Muscle of leg (tissue), 11 donors: Measurements from ENCODE around the gene SPCS3. TPM values are rescaled to one million over a fixed set of nuclear protein-coding genes. Genes with fewer than 3 reads are reported as not detected.
A peak's percentile ranks its signal among the peaks of the same experiment; 100 is the strongest.
"Not testable (repeated sequence)": the region's sequence is repeated elsewhere in the genome, so short reads cannot be mapped to it uniquely, and the experiment has no call there.

Experiments
- DNase-seq: peaks from one replicate; pipeline ENCODE4 v3.0.0; 2013
- H3K27ac ChIP-seq: one replicate; pipeline ENCODE4 v1.5.1; 2013; ENCODE audit warnings: mild to moderate bottlenecking, low read length, control low read depth
- H3K27me3 ChIP-seq: one replicate; pipeline ENCODE4 v1.6.1; 2013; ENCODE audit warnings: low read length; ENCODE audit not compliant: control insufficient read depth, insufficient read depth
- H3K36me3 ChIP-seq: one replicate; pipeline ENCODE4 v1.6.1; 2013; ENCODE audit warnings: low read length; ENCODE audit not compliant: control insufficient read depth, insufficient read depth
- H3K4me1 ChIP-seq: one replicate; pipeline ENCODE4 v1.6.1; 2013; ENCODE audit warnings: low read length; ENCODE audit not compliant: control insufficient read depth, insufficient read depth
- H3K4me3 ChIP-seq: one replicate; pipeline ENCODE4 v1.5.1; 2013; ENCODE audit warnings: low read length, control low read depth
- H3K9me3 ChIP-seq: replicated peaks from 2 replicates; pipeline ENCODE4 v1.6.1; 2013; ENCODE audit warnings: low read depth, low read length; ENCODE audit not compliant: control insufficient read depth
- WGBS: methylation state at CpG from one replicate; pipeline ENCODE4 v1.1.5; 2013; ENCODE audit warnings: missing lambda C conversion rate; ENCODE audit not compliant: insufficient coverage; 5-methylcytosine and 5-hydroxymethylcytosine counted together
- polyA plus RNA-seq, 8 donors: library from polyadenylated mRNA; unstranded; fragments of 120-200 nt; gene quantifications; one replicate each; pipeline versions ENCODE4 v1.2.1 to v1.2.3, GENCODE V29; 2013; ENCODE audit warnings: inconsistent platforms in 1 of 8, low replicate concordance in 1 of 8; ENCODE audit not compliant: insufficient read length in 8 of 8, insufficient read depth in 1 of 8
- total RNA-seq: library from RNA; stranded (reverse); fragments of 120-200 nt; gene quantifications from one replicate; pipeline ENCODE4 v1.2.4, GENCODE V29; 2013

SPCS3 gene
- total and polyA plus RNA-seq, 9 donors: 43.0 to 70.4 (median 55.6) TPM

GRCh38 chr4:176320340-176320975, 692 bp downstream of the SPCS3 start:
- no peaks in the 10 kb centered on the region for H3K27me3 ChIP-seq
- peak overlapping the region; percentile 90 for H3K4me3 ChIP-seq
- H3K9me3 ChIP-seq: no peaks in the 10 kb centered on the region
- H3K4me1 ChIP-seq: no peaks in the 10 kb centered on the region
- peak; percentile 95 for DNase-seq
- peak overlapping the region; percentile 97 for H3K27ac ChIP-seq
- WGBS: under 1% methylated on average over 41 of the region's 44 CpGs
- no peaks in the 10 kb centered on the region for H3K36me3 ChIP-seq

- Histone ChIP-seq H3K27ac (peak overlapping the region; percentile 97), H3K4me1 (no peaks in the 10 kb centered on the region), H3K36me3 (no peaks in the 10 kb centered on the region), H3K27me3 (no peaks in the 10 kb centered on the region), H3K4me3 (peak overlapping the region; percentile 90), H3K9me3 (no peaks in the 10 kb centered on the region)
- 0% methylated on average over 2 of the region's 6 CpGs for WGBS
- no peak for DNase-seq
Observed at GRCh38 chr4:176320976-176321361, 1.2 kb downstream of the SPCS3 start.

GRCh38 chr4:176321589-176321988, 1.8 kb downstream of the SPCS3 start:
- Histone ChIP-seq H3K27ac (peak overlapping the region; percentile 97), H3K9me3 (no peaks in the 10 kb centered on the region), H3K4me3 (no peak overlapping the region), H3K36me3 (no peaks in the 10 kb centered on the region), H3K27me3 (no peaks in the 10 kb centered on the region), H3K4me1 (no peaks in the 10 kb centered on the region)
- DNase-seq: no peak
- WGBS: no CpG with 5 or more reads among the region's 5 CpGs

- WGBS: no CpG with 5 or more reads among the region's 3 CpGs
- H3K4me3 ChIP-seq: no peak overlapping the region
- no peaks in the 10 kb centered on the region for H3K36me3 ChIP-seq
- no peak overlapping the region for H3K27ac ChIP-seq
- no peaks in the 10 kb centered on the region for H3K9me3 ChIP-seq
- no peaks in the 10 kb centered on the region for H3K27me3 ChIP-seq
- DNase-seq: no peak
- no peaks in the 10 kb centered on the region for H3K4me1 ChIP-seq
Observed at GRCh38 chr4:176323511-176324160, 3.9 kb downstream of the SPCS3 start.

- H3K4me3 ChIP-seq, H3K27ac ChIP-seq, H3K9me3 ChIP-seq, H3K27me3 ChIP-seq, DNase-seq, H3K36me3 ChIP-seq, H3K4me1 ChIP-seq: not testable (repeated sequence)
- WGBS: 92% methylated on average over 5 of the region's 8 CpGs
Observed at GRCh38 chr4:176324876-176325275, 5.1 kb downstream of the SPCS3 start.

- Histone ChIP-seq H3K9me3 (no peaks in the 10 kb centered on the region), H3K27ac (no peak overlapping the region)
- 60% methylated on average over 1 of the region's 3 CpGs for WGBS
Observed at GRCh38 chr4:176333076-176333475, 13.3 kb downstream of the SPCS3 start.

GRCh38 chr4:176334066-176334465, 14.3 kb downstream of the SPCS3 start:
- Histone ChIP-seq H3K4me3 (no peak overlapping the region), H3K27me3 (no peaks in the 10 kb centered on the region)
- WGBS: 86% methylated on average over 1 of the region's 5 CpGs

More at GRCh38 chr4:176333076-176333475, 13.3 kb downstream of the SPCS3 start:
- no peak overlapping the region for H3K4me3 ChIP-seq
- H3K36me3 ChIP-seq: no peaks in the 10 kb centered on the region
- no peak for DNase-seq
- no peaks in the 10 kb centered on the region for H3K27me3 ChIP-seq
- no peaks in the 10 kb centered on the region for H3K4me1 ChIP-seq

GRCh38 chr4:176335421-176335820, 15.7 kb downstream of the SPCS3 start:
- no peak overlapping the region for H3K27ac ChIP-seq
- H3K4me1 ChIP-seq: no peaks in the 10 kb centered on the region
- no peaks in the 10 kb centered on the region for H3K27me3 ChIP-seq
- no CpG with 5 or more reads among the region's 1 CpG for WGBS
- DNase-seq: no peak
- no peaks in the 10 kb centered on the region for H3K36me3 ChIP-seq
- no peak overlapping the region for H3K4me3 ChIP-seq
- H3K9me3 ChIP-seq: no peaks in the 10 kb centered on the region

More at GRCh38 chr4:176334066-176334465, 14.3 kb downstream of the SPCS3 start:
- Histone ChIP-seq H3K27ac (no peak overlapping the region), H3K4me1 (no peaks in the 10 kb centered on the region), H3K36me3 (no peaks in the 10 kb centered on the region), H3K9me3 (no peaks in the 10 kb centered on the region)
- DNase-seq: no peak

- Histone ChIP-seq H3K9me3 (peaks cover 19% of the 10 kb centered on the region), H3K4me3 (no peak overlapping the region), H3K27me3 (no peaks in the 10 kb centered on the region), H3K4me1 (no peaks in the 10 kb centered on the region), H3K27ac (no peak overlapping the region), H3K36me3 (no peaks in the 10 kb centered on the region)
- no peak for DNase-seq
- WGBS: 50% methylated on average over 1 of the region's 3 CpGs
Observed at GRCh38 chr4:176339936-176340761, 20.4 kb downstream of the SPCS3 start.
